Measurements from ENCODE around the gene JAZF1. TPM values are rescaled to one million over a fixed set of nuclear protein-coding genes. Genes with fewer than 3 reads are reported as not detected.

The JAZF1 gene
- total and polyA plus RNA-seq, 9 of the 15 experiments (the other 6 are each of a cell fraction or from before 2014, with no cell fraction given) = 0.04 to 0.64 (median 0.11) TPM; not detected in 3

- TF ChIP-seq POLR3G (IDR thresholded peaks at IDR 0.05; ENCODE audit: extremely low read depth, insufficient read length, insufficient replicate concordance) (no peak), CTCF (IDR thresholded peaks at IDR 0.05 in 2 of 3, conservative IDR thresholded peaks at IDR 0.05 in 1 of 3; ENCODE audit: insufficient read depth in 2 of 3, low read depth in 1 of 3, low read length in 3 of 3) (peak; percentile 72 to 92 (median 89)), HES1 (IDR thresholded peaks at IDR 0.05; ENCODE audit: low read depth) (no peak), TAF15 (IDR thresholded peaks at IDR 0.05; ENCODE audit: low read depth, low read length) (no peak), MYBL2 (IDR thresholded peaks at IDR 0.05; ENCODE audit: low read depth) (no peak), MYBL2 (CRISPR knock-in tag; IDR thresholded peaks at IDR 0.05; ENCODE audit: borderline replicate concordance) (no peak), ZNF311 (CRISPR knock-in tag; IDR thresholded peaks at IDR 0.05) (no peak), ATF1 (CRISPR knock-in tag; IDR thresholded peaks at IDR 0.05) (no peak), ATF1 (tag; IDR thresholded peaks at IDR 0.05) (0 out of 2 replicates have a peak, but pooled peaks have one; percentile 20), SMARCA4 (IDR thresholded peaks at IDR 0.05) (no peak), ATF6 (CRISPR knock-in tag; IDR thresholded peaks at IDR 0.05) (no peak), REST (IDR thresholded peaks at IDR 0.05; ENCODE audit: borderline replicate concordance) (peak; percentile 32; the same call in 1 of the 2 replicates), REST (CRISPR knock-in tag; IDR thresholded peaks at IDR 0.05; ENCODE audit: low read depth) (no peak)
Measured at GRCh38 chr7:28078036-28078901, 102.3 kb downstream of the JAZF1 start (continued).

Data from K562 (cell line).